HepG2 (cell line): ENCODE data around the gene ZBED5. TPM values are rescaled to one million over a fixed set of nuclear protein-coding genes. Genes with fewer than 3 reads are reported as not detected.

ENCODE experiments used
- E2F1 ChIP-seq: sonication (generic); formaldehyde crosslinking; IDR thresholded peaks from 2 replicates; pipeline ENCODE4 v1.5.0; 2020; ENCODE audit warnings: missing genetic modification reagents
- FUBP1 ChIP-seq: sonication (generic); formaldehyde crosslinking; IDR thresholded peaks from 2 replicates; pipeline ENCODE4 v1.5.1; 2020; ENCODE audit warnings: missing genetic modification reagents, mild to moderate bottlenecking, borderline replicate concordance
- HNRNPL ChIP-seq: fragments of 200-400 bp; formaldehyde crosslinking; IDR thresholded peaks from 2 replicates; pipeline ENCODE4 v1.6.1; 2017; ENCODE audit warnings: mild to moderate bottlenecking, low read depth, low read length
- MBNL3 ChIP-seq: fragments of 250-450 bp; sonication (Bioruptor Pico); conservative IDR thresholded peaks from 2 replicates; pipeline ENCODE4 v1.8.0; 2022; ENCODE audit warnings: mild to moderate bottlenecking, inconsistent platforms
- RBAK ChIP-seq: sonication (generic); formaldehyde crosslinking; IDR thresholded peaks from 2 replicates; pipeline ENCODE4 v1.5.1; 2020; ENCODE audit warnings: mild to moderate bottlenecking, missing genetic modification reagents
- SMAD3 ChIP-seq: sonication (generic); formaldehyde crosslinking; IDR thresholded peaks from 2 replicates; pipeline ENCODE4 v1.4.0; 2020; ENCODE audit warnings: missing genetic modification reagents
- STAT6 ChIP-seq: sonication (generic); formaldehyde crosslinking; IDR thresholded peaks from 2 replicates; pipeline ENCODE4 v1.4.0; 2020; ENCODE audit warnings: missing genetic modification reagents, mild to moderate bottlenecking, borderline replicate concordance
- TAF15 ChIP-seq: fragments of 200-400 bp; formaldehyde crosslinking; IDR thresholded peaks from one replicate; pipeline ENCODE4 v1.6.1; 2018; ENCODE audit warnings: mild to moderate bottlenecking, low read depth, low read length; ENCODE audit not compliant: poor library complexity, severe bottlenecking
- ZNF18 ChIP-seq: sonication (generic); formaldehyde crosslinking; IDR thresholded peaks from 2 replicates; pipeline ENCODE4 v1.8.0; 2022; ENCODE audit warnings: mild to moderate bottlenecking, missing genetic modification reagents; ENCODE audit not compliant: insufficient replicate concordance
- ZNF646 ChIP-seq: sonication (generic); formaldehyde crosslinking; IDR thresholded peaks from 2 replicates; pipeline ENCODE4 v1.9.0; 2021; ENCODE audit warnings: mild to moderate bottlenecking, missing genetic modification reagents
- ZNF691 ChIP-seq: sonication (generic); formaldehyde crosslinking; IDR thresholded peaks from 2 replicates; pipeline ENCODE4 v1.4.0; 2020; ENCODE audit warnings: missing genetic modification reagents, low read depth, mild to moderate bottlenecking, borderline replicate concordance
- polyA plus RNA-seq, 8 experiments: library from polyadenylated mRNA; depleted of rRNA in 3 of 8; stranded (reverse) in 7 of 8; unstranded in 1 of 8; fragments of >200 nt; fragmentation: Illumina TruSeq in 4 of 8; extraction: Trizol in 4 of 8; gene quantifications; 2 replicates each; pipeline versions ENCODE4 v1.2.1 to v1.2.3, GENCODE V29; 2011 to 2016; ENCODE audit warnings: low read depth in 4 of 8, missing spikeins in 1 of 8, mixed read lengths in 1 of 8; ENCODE audit not compliant: insufficient read depth in 1 of 8
- total RNA-seq, 5 experiments: library from RNA; depleted of rRNA; stranded (reverse); fragments of >200 nt; fragmentation: Illumina TruSeq; extraction: Trizol; gene quantifications; 2 replicates each; pipeline ENCODE4 v1.2.3, GENCODE V29; 2016; ENCODE audit warnings: low read depth in 1 of 5

ZBED5 gene
- total and polyA plus RNA-seq, 2 of the 13 experiments (the other 11 are each of a cell fraction or from before 2014, with no cell fraction given): 18.2 to 38.6 TPM

GRCh38 chr11:10808553-10809372 is 49.1 kb downstream of the ZBED5 start, which contains the start of gene EIF4G2 (continued):
- TF ChIP-seq FUBP1 (no peak), ZNF646 (CRISPR knock-in tag) (no peak), ZNF18 (peak; percentile 78), STAT6 (CRISPR knock-in tag) (no peak), ZNF691 (CRISPR knock-in tag) (peak; percentile 91), SMAD3 (peak; percentile 84; the same call in 1 of the 2 replicates), HNRNPL (0 out of 2 replicates have a peak, but pooled peaks have one; percentile 56), TAF15 (peak; percentile 87), RBAK (CRISPR knock-in tag) (no peak), E2F1 (peak; percentile 63), MBNL3 (CRISPR knock-in tag) (no peak)
